Keratinocyte (primary cell): ENCODE data around the gene UTS2B.

Source experiments
- CTCF ChIP-seq, 3 experiments: IDR thresholded peaks in 1 of 3; conservative IDR thresholded peaks in 1 of 3; optimal IDR thresholded peaks in 1 of 3; 2 replicates in 2 of 3; 3 replicates in 1 of 3; pipeline versions ENCODE3 to v1.5.1; 2011; ENCODE audit warnings: low read length in 3 of 3, mild to moderate bottlenecking in 3 of 3, moderate library complexity in 2 of 3, control low read depth in 1 of 3, inconsistent platforms in 1 of 3; ENCODE audit not compliant: insufficient read depth in 2 of 3; ENCODE audit errors: extremely low read depth in 1 of 3
- EZH2 ChIP-seq: IDR thresholded peaks from one replicate; pipeline ENCODE4 v1.6.1; 2012; ENCODE audit warnings: inconsistent platforms, mild to moderate bottlenecking, low read length, moderate library complexity

- TF ChIP-seq CTCF (optimal IDR thresholded peaks at IDR 0.05 in 1 of 3, IDR thresholded peaks at IDR 0.05 in 1 of 3, conservative IDR thresholded peaks at IDR 0.05 in 1 of 3; ENCODE audit: extremely low read depth in 1 of 3, insufficient read depth in 2 of 3, low read length in 3 of 3): no peak
- TF ChIP-seq EZH2: no peak
These were observed 7.8 kb upstream of the UTS2B start for GRCh38 chr3:191338177-191338488.
